ENCODE measurements around the gene CNTNAP2. TPM values are rescaled to one million over a fixed set of nuclear protein-coding genes. Genes with fewer than 3 reads are reported as not detected.

CNTNAP2 gene
- total and polyA plus RNA-seq, 2 of the 13 experiments (the other 11 are each of a cell fraction or from before 2014, with no cell fraction given): 0.40 to 0.42 TPM

- TF ChIP-seq NR2C2 (CRISPR knock-in tag; IDR thresholded peaks at IDR 0.05; ENCODE audit: borderline replicate concordance) (no peak), ATAD3A (CRISPR knock-in tag; IDR thresholded peaks at IDR 0.05) (no peak), ARID3A (IDR thresholded peaks at IDR 0.05; ENCODE audit: low read depth, low read length) (no peak), U2AF2 (IDR thresholded peaks at IDR 0.05; ENCODE audit: low read depth, low read length) (no peak), POLR2AphosphoS2 (IDR thresholded peaks at IDR 0.05; ENCODE audit: low read depth, low read length) (no peak), ZNF510 (CRISPR knock-in tag; IDR thresholded peaks at IDR 0.05; ENCODE audit: low read depth) (no peak), ZFP1 (CRISPR knock-in tag; IDR thresholded peaks at IDR 0.05) (no peak), SOX6 (IDR thresholded peaks at IDR 0.05) (no peak), SOX6 (CRISPR knock-in tag; IDR thresholded peaks at IDR 0.05) (no peak), ZNF775 (CRISPR knock-in tag; IDR thresholded peaks at IDR 0.05; ENCODE audit: borderline replicate concordance) (no peak)
Measured at GRCh38 chr7:148253629-148254028, 2137.0 kb downstream of the CNTNAP2 start (continued).

- DNase-seq (ENCODE audit: low spot score) (no peak), FAIRE-seq (no peak), ATAC-seq (no peak)
- Histone ChIP-seq H3K4me2 (ENCODE audit: low read depth, low read length) (no peak overlapping the region), H3K79me2 (ENCODE audit: insufficient read depth, low read length) (no peaks in the 10 kb centered on the region), H3K4me1 (ENCODE audit: insufficient read depth, low read length) (no peaks in the 10 kb centered on the region), H4K20me1 (ENCODE audit: insufficient read depth, low read length) (no peaks in the 10 kb centered on the region), H3K9ac (ENCODE audit: insufficient read depth, low read depth, low read length) (no peak overlapping the region), H3K4me3 (replicated peaks in 1 of 3; ENCODE audit: insufficient read depth in 1 of 3, low read depth in 2 of 3, low read length in 3 of 3) (no peak overlapping the region), H3K9me3 (ENCODE audit: low read length) (peaks cover 7% of the 10 kb centered on the region; the same call in 1 of the 2 replicates), H3K27me3 (ENCODE audit: control insufficient read depth in 1 of 2, insufficient read depth in 2 of 2, low read length in 2 of 2) (peaks cover 0 to 28% of the 10 kb centered on the region in 2 experiments; a peak in 4 of 5 replicates), H3K27ac (ENCODE audit: extremely low read length, insufficient read depth, low read length) (no peak overlapping the region), H3K36me3 (replicated peaks in 1 of 2; ENCODE audit: control insufficient read depth in 1 of 2, insufficient read depth in 2 of 2, low read length in 2 of 2) (no peaks in the 10 kb centered on the region), H2AFZ (ENCODE audit: low read length) (no peak overlapping the region)
- CTCF ChIA-PET (ENCODE audit: low intra/inter-chr PET ratio, low total read pairs): no interaction called here
- in situ Hi-C loops (cut with HindIII; ENCODE audit: extremely low pct_ligation_motif_present, low pct_unique_long_range_greater_than_20kb) (loop anchor here (25.0 kb wide), 1 partner anchor 707 kb away; no protein-coding TSS in a partner anchor), intact Hi-C loops (cut with micrococcal nuclease; ENCODE audit: unreplicated experiment) (no loop called here)
- BruUV-seq (replicated peaks): no TSS peak
- WGBS (ENCODE audit: low lambda C conversion rate): 2% methylated on average over 3 of the region's 3 CpGs
- POLR2A ChIA-PET: no interaction called here
- no peak for TF ChIP-seq PLRG1 (conservative IDR thresholded peaks at IDR 0.05)
- no peak for TF ChIP-seq ZBTB34 (CRISPR knock-in tag; IDR thresholded peaks at IDR 0.05)
- TF ChIP-seq MYNN (CRISPR knock-in tag; IDR thresholded peaks at IDR 0.05; ENCODE audit: low read depth): no peak
- TF ChIP-seq DR1 (CRISPR knock-in tag; IDR thresholded peaks at IDR 0.05): no peak
- TF ChIP-seq GATA4 (IDR thresholded peaks at IDR 0.05; ENCODE audit: borderline replicate concordance, low read depth): no peak
- TF ChIP-seq PHF8 (CRISPR knock-in tag; IDR thresholded peaks at IDR 0.05): no peak
- no peak for TF ChIP-seq ZNF83 (CRISPR knock-in tag; IDR thresholded peaks at IDR 0.05; ENCODE audit: borderline replicate concordance)
- no peak for TF ChIP-seq MATR3 (CRISPR knock-in tag; IDR thresholded peaks at IDR 0.05)
Measured at GRCh38 chr7:148255333-148255732, 2138.7 kb downstream of the CNTNAP2 start.
